ENCODE data around the gene PC.
"Not testable (repeated sequence)": the region's sequence is repeated elsewhere in the genome, so short reads cannot be mapped to it uniquely, and the experiment has no call there.

Gene PC

DNA sequence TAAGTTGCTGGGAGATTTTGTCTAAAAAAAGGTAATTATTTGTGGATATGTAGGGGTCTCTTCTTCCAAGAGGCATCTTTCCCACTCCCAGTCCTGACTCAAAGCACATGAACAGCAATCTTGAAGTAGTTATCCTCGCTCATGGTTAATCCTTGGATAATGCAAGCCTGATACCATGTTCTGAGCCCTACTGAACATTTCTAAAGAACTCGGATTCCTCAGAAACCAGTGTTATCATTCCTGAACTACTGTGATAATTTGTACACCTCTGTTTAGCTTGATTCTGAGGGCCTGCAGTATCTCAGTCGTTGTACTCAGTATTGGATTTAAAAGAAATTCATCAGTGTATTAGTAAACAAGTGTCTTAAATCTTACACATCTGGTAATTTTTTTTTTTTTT, 137.3 kb downstream of the PC start:
- no peak for DNase-seq (ENCODE audit: insufficient read length, low spot score)

DNA sequence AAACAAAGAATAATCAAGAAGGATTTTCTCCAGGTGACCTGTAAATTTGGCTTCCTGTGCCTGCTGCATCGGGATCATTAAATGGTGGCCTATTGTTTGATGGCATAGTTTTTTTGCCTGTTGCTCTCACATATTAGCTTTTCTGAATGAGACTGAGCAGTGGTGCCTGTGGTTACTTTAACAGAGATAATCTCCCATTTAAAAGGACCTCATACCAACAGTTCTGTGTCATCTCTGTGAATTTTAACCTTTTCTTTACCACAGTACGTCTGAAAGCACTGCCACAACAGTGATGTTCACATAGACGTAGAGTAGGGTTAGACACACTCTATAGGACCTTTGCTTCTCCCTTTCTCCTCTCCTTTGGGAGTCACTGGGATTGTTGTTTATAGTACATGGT, 137.8 kb downstream of the PC start:
- no peak for DNase-seq (ENCODE audit: insufficient read length, low spot score)
- FAIRE-seq = no peak
- TF ChIP-seq POLR2A (IDR thresholded peaks at IDR 0.05; ENCODE audit: low read depth, low read length) = no peak

More for the DNA sequence above, 137.3 kb downstream of the PC start:
- no peak for TF ChIP-seq POLR2A (IDR thresholded peaks at IDR 0.05; ENCODE audit: low read depth, low read length)
- FAIRE-seq = no peak

DNA sequence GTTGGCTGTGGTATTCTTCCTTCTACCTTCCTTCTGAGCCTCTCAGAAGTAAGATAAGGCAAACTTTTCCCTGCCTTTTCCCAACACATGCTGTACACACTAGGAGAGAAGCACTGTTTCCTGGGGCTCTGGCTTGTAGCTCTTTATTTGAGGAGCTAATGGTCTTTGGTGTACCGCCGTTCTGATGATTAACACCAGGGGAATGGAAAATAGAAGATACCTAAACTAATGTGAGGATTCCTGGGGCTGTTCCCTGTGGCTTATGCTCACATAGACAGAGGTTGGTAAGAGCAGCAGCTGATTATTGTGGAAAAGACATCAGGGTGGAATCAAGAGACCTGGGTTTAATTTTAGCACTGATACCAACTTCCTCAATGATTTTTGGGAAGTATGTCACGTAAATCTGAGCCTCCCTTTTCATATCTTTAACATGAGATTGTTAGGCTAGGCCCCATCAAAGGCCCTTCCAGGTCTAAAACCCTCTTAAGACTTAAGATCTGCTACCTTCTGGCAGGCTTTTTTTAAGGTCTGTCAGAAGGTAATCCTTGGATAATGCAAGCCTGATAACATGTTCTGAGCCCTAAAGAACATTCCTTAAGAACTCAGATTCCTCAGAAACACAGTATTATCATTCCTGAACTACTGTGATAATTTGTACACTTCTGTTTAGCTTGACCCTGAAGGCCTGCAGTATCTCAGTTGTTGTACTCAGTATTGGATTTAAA, 139.8 kb downstream of the PC start:
- no peak for TF ChIP-seq POLR2A (IDR thresholded peaks at IDR 0.05; ENCODE audit: low read depth, low read length)
- no peak for FAIRE-seq
- no peak for DNase-seq (ENCODE audit: insufficient read length, low spot score)

DNA sequence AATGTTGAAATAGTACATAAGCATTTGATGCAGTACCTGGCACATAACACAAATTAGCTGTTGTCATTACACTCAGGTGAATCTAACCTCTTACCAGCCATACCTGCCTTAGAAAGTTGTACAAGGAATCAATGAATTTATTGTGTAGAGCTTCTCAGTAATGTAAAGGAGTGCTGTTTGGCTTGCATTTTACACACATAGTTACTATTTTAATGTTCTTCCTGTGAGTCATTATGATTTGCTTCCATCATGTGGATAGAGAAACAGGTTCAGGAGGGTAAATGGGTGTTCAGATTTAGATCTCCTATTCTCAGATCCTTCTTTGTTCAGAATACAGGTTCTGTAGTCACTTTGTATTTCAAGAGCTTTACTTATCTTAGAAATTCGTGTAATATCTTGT, 142.5 kb downstream of the PC start:
- FAIRE-seq = peak; percentile 75
- no peak for DNase-seq (ENCODE audit: insufficient read length, low spot score)
- TF ChIP-seq POLR2A (IDR thresholded peaks at IDR 0.05; ENCODE audit: low read depth, low read length) = no peak

DNA sequence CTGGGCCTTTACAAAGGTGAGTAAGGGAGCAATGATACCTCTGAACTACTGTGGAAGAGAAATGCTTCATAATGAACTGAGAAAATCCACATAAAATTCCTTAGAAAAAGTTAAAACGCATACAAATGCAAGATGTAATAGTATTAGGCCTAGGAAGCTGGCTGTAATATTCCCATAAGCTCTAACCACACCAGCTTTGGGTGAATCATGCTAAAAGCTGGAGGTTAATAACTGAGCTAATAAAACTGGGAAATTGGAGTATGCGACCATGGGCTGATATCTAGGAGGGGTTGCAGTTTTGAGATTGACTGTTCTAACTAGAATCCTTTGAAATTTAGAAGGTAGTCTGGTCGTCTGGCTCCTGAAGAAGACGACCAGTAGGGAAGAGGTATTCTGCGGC, 143.5 kb downstream of the PC start:
- FAIRE-seq = no peak
- no peak for TF ChIP-seq POLR2A (IDR thresholded peaks at IDR 0.05; ENCODE audit: low read depth, low read length)
- DNase-seq (ENCODE audit: insufficient read length, low spot score) = no peak

DNA sequence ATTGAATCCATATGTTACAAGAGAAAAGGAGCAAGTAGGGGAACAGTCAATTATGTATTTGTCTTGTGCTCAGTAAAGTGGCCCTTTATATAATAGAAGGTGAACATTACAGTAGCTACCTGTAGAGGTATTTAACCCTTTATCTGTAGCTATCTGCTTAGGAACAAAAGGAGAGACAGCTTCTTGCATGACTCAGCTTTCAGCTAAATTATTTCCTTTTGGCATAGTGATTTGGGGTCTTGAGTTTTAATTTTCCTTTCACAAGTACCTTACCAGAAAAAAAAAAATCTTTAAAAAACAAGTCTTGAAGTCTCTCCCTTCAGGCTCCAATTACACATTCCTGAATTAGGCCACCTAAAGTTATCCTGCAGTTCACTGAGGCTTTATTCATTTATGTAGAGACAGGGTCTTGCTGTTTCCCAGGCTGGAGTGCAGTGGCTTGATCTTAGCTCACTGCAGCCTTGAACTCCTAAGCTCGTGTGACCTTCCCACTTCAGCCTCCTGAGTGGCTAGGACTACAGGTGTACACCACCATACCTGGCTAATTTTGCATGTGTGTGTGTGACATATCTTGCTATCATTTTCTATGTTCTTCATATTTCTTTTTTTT, 147.5 kb downstream of the PC start:
- FAIRE-seq (no peak), DNase-seq (ENCODE audit: insufficient read length, low spot score) (no peak)
- TF ChIP-seq POLR2A (IDR thresholded peaks at IDR 0.05; ENCODE audit: low read depth, low read length) = no peak

DNA sequence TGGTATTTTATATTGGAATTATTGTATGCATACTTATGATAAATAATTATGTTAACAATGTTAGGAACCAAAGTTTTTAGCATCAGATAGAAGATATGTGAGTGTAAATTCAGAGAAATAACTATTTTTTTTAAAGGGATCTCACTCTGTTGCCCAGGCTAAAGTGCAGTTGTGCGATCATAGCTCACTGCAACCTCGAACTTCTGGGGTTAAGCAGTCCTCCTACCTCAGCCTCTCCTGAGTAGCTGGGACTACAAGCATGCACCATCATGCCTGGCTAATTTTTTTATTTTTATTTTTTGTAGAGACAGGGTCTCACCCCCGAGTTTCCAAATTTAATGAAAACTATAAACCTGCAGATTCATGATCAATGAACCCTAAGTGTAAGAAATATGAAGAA, 148.6 kb downstream of the PC start:
- TF ChIP-seq POLR2A (IDR thresholded peaks at IDR 0.05; ENCODE audit: low read depth, low read length) = no peak
- DNase-seq (ENCODE audit: insufficient read length, low spot score) = no peak
- FAIRE-seq = no peak

DNA sequence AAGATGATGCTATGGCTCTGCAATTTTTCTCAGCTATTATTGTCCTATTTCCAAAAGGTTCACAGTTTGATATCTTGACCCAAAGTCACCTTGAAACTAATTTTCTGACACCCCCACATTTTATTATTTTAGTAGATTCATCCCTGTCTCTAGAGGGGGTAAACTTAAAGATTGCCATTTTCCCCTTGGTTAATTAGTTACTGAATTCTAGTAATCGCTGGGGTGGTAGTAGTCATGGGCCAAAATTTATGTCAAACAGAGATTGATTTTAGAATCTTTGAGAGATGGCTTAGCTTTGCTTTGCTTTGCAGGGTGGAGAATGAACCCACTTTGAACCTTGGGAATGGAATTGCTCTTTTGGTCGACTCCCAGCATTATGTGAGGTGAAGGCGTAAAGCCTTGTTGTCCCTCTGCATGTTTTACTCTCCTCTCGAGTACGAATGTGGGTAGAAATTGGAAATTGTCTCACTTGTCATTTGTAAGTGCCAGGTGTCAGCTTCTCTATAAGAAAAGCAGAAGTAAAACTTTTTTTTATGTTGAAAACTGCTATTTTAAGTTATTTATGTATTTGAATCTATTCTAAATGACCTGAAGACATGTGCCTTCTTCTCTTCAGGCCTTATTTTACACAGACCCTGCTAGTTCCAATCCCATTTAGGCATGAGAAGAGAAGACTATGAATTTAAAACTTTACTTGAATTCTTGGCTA, 157.3 kb downstream of the PC start:
- DNase-seq (ENCODE audit: insufficient read length, low spot score) (no peak), FAIRE-seq (no peak)
- no peak for TF ChIP-seq POLR2A (IDR thresholded peaks at IDR 0.05; ENCODE audit: low read depth, low read length)

DNA sequence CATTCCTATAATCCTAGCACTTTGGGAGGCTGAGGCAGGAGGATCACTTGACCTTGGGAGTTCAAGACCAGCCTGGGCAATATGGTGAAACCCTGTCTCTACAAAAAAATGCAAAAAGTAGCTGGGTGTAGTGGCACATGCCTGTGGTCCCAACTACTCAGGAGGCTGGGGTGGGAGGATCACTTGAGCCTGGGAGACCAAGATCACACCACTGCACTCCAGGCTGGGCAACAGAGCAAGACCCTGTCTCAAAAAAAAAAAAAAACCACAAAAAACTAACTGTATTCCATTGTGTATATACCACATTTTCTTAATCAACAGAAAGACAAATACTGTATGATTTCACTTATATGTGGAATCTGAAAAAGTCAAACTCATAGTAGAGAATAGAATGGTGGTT, 158.4 kb downstream of the PC start:
- DNase-seq (ENCODE audit: insufficient read length, low spot score); FAIRE-seq: not testable (repeated sequence)

Data from H54 (cell line).